Measurements from ENCODE around the gene TKTL2. TPM values are rescaled to one million over a fixed set of nuclear protein-coding genes. Genes with fewer than 3 reads are reported as not detected.
"Not testable (repeated sequence)": the region's sequence is repeated elsewhere in the genome, so short reads cannot be mapped to it uniquely, and the experiment has no call there.

The TKTL2 gene
- total and polyA plus RNA-seq, 12 donors: not detected

GRCh38 chr4:163447481-163447880, 26.1 kb downstream of the TKTL2 start:
- no peak overlapping the region for H3K27ac ChIP-seq
- TF ChIP-seq CTCF (IDR thresholded peaks at IDR 0.05): no peak
- no peaks in the 10 kb centered on the region for H3K9me3 ChIP-seq
- 31 to 55% methylated on average over 1 of the region's 1 CpG for WGBS, 2 donors
- no peak for DNase-seq
- no peaks in the 10 kb centered on the region for H3K36me3 ChIP-seq
- no peaks in the 10 kb centered on the region for H3K27me3 ChIP-seq
- H3K4me1 ChIP-seq: no peaks in the 10 kb centered on the region
- no peak for ATAC-seq
- no peak overlapping the region for H3K4me3 ChIP-seq
- intact Hi-C loops (cut with DNase I): no loop called here

- peak in 1 of 2 donors; percentile 6 for DNase-seq
These were observed 26.5 kb downstream of the TKTL2 start for GRCh38 chr4:163447023-163447422.

GRCh38 chr4:163440040-163440439, 33.5 kb downstream of the TKTL2 start:
- Histone ChIP-seq H3K27ac (no peak overlapping the region), H3K9me3 (no peaks in the 10 kb centered on the region), H3K27me3 (peaks cover 0 to 3% (median 0%) of the 10 kb centered on the region in 7 donors), H3K4me1 (no peaks in the 10 kb centered on the region), H3K4me3 (no peak overlapping the region), H3K36me3 (no peaks in the 10 kb centered on the region)
- WGBS, 2 donors: 87 to 88% methylated on average over 2 of the region's 2 CpGs
- TF ChIP-seq CTCF (IDR thresholded peaks at IDR 0.05): no peak
- intact Hi-C loops (cut with DNase I): no loop called here
- DNase-seq (no peak), ATAC-seq (no peak)

More at GRCh38 chr4:163447023-163447422, 26.5 kb downstream of the TKTL2 start:
- H3K36me3 ChIP-seq; H3K4me1 ChIP-seq; H3K27ac ChIP-seq; intact Hi-C loops (cut with DNase I); H3K4me3 ChIP-seq; H3K27me3 ChIP-seq; H3K9me3 ChIP-seq: not testable (repeated sequence)
- peak in 1 of 8 donors; percentile 11 for ATAC-seq
- 68 to 80% methylated on average over 12 of the region's 12 CpGs for WGBS, 2 donors

Other genes with a start within 250 kb of the TKTL2 start
- gene NPY1R, start 141.2 kb downstream of the TKTL2 start, total RNA-seq: 1 to 10 TPM in 3 of 10 donors, under 1 TPM in 7; 0.52 to 1.3 (median 0.92) TPM
- gene NPY1R, start 141.2 kb downstream of the TKTL2 start, polyA plus RNA-seq: 1 to 10 TPM in 1 of 2 donors, under 1 TPM in 1; 0.26 to 1.3 TPM
- under 1 TPM in 4 of 10 donors, not detected in 6; 0.15 to 0.23 (median 0.19) TPM for gene NPY5R, start 129.9 kb downstream of the TKTL2 start, total RNA-seq
- under 1 TPM; 0.07 to 0.15 TPM for gene NPY5R, start 129.9 kb downstream of the TKTL2 start, polyA plus RNA-seq
- gene TMA16, start 20.9 kb upstream of the TKTL2 start, total RNA-seq: 10 to 100 TPM in 2 of 10 donors, 1 to 10 TPM in 8; 7.8 to 15.3 (median 9.7) TPM
- 10 to 100 TPM in 1 of 2 donors, 1 to 10 TPM in 1; 6.5 to 11.8 TPM for gene TMA16, start 20.9 kb upstream of the TKTL2 start, polyA plus RNA-seq

All from heart right ventricle (tissue), 16 donors.